HG02885 (cell line): ENCODE data around the gene SMAD1.
A peak's percentile ranks its signal among the peaks of the same experiment; 100 is the strongest.

ENCODE experiments used
- ATAC-seq: cut with Tn5 transposase; IDR thresholded peaks from one replicate; pipeline ENCODE4 v1.9.1; 2021; ENCODE audit warnings: mild to moderate bottlenecking; ENCODE audit not compliant: unreplicated experiment, poor library complexity

The SMAD1 gene

GRCh38 chr4:145487631-145488030, 6.0 kb downstream of the SMAD1 start:
- ATAC-seq: peak; percentile 99

DNA sequence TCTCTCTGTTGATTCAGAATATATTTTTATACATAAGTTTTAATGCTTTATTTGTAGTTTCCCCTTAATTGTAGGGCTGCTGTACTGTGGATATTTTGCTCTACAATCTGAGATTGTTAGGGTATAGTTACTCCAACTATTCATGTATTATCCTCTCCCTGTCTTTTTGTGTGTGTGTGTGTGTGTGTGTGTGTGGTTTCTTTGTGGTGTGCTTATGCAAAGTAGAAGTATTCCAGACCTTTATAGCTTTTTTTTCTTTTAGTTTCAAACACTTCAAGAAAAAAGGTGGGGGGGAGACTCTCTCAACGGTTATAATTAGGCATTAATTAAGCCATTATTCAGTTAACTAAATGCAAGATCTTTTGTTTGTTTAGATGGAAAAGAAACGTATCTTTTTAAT, 6.7 kb downstream of the SMAD1 start:
- no peak for ATAC-seq

DNA sequence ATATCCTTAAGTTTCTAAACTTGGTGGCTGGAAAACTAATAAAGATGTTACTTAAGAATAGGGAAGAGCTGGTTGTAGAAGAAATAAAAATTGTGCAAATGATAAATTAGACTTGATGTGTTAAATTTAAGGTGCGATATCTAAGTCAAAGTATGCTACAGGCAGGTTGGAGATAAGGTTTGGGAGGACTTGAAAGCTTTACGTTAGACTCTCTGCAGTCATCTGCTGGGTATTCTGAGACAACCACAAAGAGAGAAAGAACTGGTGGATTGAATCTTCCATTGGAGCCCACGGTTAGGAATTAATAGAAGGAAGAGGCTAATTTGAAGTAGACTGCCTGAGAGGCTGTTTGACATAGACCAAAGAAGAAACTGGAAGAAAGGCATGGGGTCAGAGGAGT, 7.9 kb downstream of the SMAD1 start:
- ATAC-seq: no peak

DNA sequence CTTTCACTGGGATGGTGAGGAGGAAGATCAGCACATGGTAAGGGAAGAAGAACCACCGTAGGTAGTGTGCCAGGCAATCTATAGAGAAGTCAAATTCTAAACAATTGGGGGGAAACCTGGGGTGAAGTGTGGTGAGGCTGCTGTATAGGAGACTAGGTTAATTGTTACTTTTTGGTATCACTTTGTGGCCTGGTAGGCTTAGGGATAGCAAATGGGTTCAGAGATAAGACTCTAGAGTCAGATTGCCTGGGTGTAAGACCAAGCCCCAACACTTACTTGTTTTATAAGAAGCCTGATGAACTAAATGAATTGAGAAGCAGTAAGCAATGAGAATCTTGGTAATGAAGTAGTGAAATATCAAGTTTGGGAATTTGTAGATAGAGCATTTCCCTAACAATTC, 8.7 kb downstream of the SMAD1 start:
- ATAC-seq: no peak

- no peak for ATAC-seq
These were observed 9.1 kb downstream of the SMAD1 start for GRCh38 chr4:145490796-145491195.

GRCh38 chr4:145492376-145492775, 10.7 kb downstream of the SMAD1 start:
- ATAC-seq: no peak

- no peak for ATAC-seq
These were observed 11.5 kb downstream of the SMAD1 start for GRCh38 chr4:145493166-145493565.

DNA sequence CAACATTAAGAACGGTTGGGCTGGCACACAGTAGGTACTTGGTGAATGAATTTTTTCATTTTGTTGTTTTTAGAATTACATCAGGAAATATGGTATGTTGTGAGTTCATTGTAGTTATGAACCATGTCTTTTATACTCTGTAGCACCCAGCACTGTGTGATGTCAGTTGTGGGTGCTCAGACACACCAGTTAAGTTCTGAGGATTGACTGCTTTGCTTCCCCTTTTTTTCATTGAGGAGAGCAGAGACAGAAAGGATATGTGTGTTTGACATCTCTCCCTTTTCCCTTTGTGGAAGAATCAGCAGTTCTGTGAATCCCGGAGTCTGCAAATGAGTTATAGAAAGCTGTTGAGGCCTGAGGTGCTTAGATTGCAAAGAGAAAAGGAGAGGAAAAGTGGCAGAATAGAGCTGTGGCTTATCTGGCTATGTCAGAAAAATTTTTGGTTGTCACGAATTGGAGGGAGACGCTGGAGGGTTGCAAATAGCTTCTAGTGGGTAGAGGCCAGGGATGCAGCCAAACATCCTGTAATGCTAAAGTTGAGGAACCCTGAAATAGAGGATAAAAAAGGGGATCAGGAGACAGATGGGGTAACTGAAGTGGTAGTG, 13.1 kb downstream of the SMAD1 start:
- no peak for ATAC-seq

- ATAC-seq: no peak
These were observed 14.6 kb downstream of the SMAD1 start for GRCh38 chr4:145496292-145496691.

GRCh38 chr4:145497199-145498149, 15.8 kb downstream of the SMAD1 start:
- ATAC-seq: no peak

DNA sequence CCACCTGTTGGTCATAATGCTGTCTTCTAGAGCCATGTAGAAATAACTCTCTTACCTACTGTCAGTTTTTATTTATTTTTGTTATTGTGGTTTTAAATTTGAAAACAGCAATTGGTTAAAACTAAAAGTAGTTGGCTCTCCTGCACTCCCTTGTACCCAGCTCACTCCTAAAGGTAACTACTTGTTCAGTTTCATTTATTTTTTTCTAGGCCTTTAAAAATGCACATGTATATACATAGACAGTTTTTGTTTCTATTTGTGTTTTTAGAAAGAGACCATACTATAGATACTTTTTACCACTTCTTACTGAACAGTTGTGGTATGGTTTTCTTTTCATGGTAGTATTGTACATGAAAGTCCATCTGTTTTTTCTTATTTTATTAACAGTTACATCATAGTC, 16.8 kb downstream of the SMAD1 start:
- peak; percentile 67 for ATAC-seq

DNA sequence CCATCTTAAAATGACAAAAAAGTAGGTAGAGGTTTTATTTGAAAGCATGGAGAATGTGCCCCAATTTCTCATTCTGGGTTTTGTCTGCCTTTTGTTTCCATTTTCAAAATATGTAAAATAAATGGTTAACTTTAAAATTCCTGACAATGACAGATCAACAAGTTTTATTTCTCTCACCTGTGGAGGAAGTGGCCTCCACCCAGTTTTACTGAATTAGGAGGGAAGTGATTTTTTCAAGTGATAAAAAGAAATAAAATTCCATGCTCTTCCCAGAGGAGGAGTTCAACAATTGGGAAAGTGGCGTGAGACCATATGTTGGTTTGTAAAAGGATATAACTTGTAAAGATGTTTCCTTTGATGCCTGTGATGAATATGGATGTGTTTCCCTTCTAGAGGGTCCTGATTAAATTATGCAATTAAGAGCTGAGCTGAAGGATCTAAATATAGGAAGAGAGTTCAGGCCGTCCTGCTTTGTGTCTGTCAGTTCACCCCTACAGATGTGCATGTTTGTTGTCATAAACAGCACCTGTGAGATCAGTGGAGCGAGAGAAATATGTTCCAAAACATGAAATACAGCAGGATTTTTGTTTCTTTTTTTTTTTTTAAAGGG, 19.5 kb downstream of the SMAD1 start:
- no peak for ATAC-seq

- ATAC-seq: no peak
These were observed 21.2 kb downstream of the SMAD1 start for GRCh38 chr4:145502809-145503208.

GRCh38 chr4:145503486-145504072, 21.9 kb downstream of the SMAD1 start:
- no peak for ATAC-seq

- ATAC-seq: no peak
These were observed 24.3 kb downstream of the SMAD1 start for GRCh38 chr4:145505995-145506394.

- no peak for ATAC-seq
These were observed 26.0 kb downstream of the SMAD1 start for GRCh38 chr4:145507636-145508035.

GRCh38 chr4:145511913-145512522, 30.4 kb downstream of the SMAD1 start:
- no peak for ATAC-seq

GRCh38 chr4:145513020-145513621, 31.5 kb downstream of the SMAD1 start:
- no peak for ATAC-seq

DNA sequence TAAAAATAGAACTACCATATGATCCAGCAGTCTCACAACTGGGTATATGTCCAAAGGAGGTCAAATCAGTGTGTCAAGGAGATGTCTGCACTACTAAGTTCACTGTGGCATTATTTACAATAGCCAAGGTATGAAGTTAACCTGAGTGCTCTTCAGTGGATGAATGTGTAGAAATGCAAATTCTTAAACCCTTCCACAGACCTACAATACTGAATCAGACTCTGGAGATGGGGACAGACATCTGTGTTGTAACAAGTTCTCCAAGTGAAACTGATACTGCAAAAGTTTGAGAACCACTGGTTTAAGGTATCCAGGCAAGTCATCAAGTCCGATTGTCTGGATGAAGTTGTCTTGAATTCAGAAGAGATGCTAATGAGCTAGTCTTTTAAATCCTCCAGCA, 38.5 kb downstream of the SMAD1 start:
- no peak for ATAC-seq

GRCh38 chr4:145521282-145521681, 39.6 kb downstream of the SMAD1 start:
- no peak for ATAC-seq
